ENCODE data around the gene ZBTB21.

ZBTB21 gene

GRCh38 chr21:41985662-41986416 lies 24.3 kb downstream of the ZBTB21 start:
- no peak for DNase-seq

- no peak for DNase-seq
These were observed 26.9 kb downstream of the ZBTB21 start for GRCh38 chr21:41983229-41983628.

GRCh38 chr21:41980561-41980960 lies 29.6 kb downstream of the ZBTB21 start:
- no peak for DNase-seq

- DNase-seq, result no peak
These were observed 30.3 kb downstream of the ZBTB21 start for GRCh38 chr21:41979751-41980369.

- DNase-seq, result no peak
These were observed 30.8 kb downstream of the ZBTB21 start for GRCh38 chr21:41979335-41979734.

- DNase-seq, result no peak
These were observed 32.9 kb downstream of the ZBTB21 start for GRCh38 chr21:41977034-41977950.

GRCh38 chr21:41976611-41977010 lies 33.5 kb downstream of the ZBTB21 start:
- DNase-seq, result no peak

- DNase-seq, result no peak
These were observed 34.5 kb downstream of the ZBTB21 start for GRCh38 chr21:41975391-41976272.

GRCh38 chr21:41974752-41975053 lies 35.5 kb downstream of the ZBTB21 start:
- DNase-seq, result no peak

GRCh38 chr21:41973861-41974751 lies 36.1 kb downstream of the ZBTB21 start:
- DNase-seq, result no peak

GRCh38 chr21:41973427-41973831 lies 36.7 kb downstream of the ZBTB21 start:
- DNase-seq, result no peak

GRCh38 chr21:41972511-41973205 lies 37.5 kb downstream of the ZBTB21 start:
- DNase-seq, result no peak

- DNase-seq, result no peak
These were observed 38.3 kb downstream of the ZBTB21 start for GRCh38 chr21:41971891-41972290.

GRCh38 chr21:41970751-41971653 lies 39.2 kb downstream of the ZBTB21 start:
- no peak for DNase-seq

- DNase-seq, result no peak
These were observed 40.1 kb downstream of the ZBTB21 start for GRCh38 chr21:41970106-41970391.

GRCh38 chr21:41967708-41968107 lies 42.5 kb downstream of the ZBTB21 start:
- DNase-seq, result no peak

GRCh38 chr21:41966872-41967621 lies 43.1 kb downstream of the ZBTB21 start:
- no peak for DNase-seq

GRCh38 chr21:41966041-41966833 lies 43.9 kb downstream of the ZBTB21 start:
- DNase-seq, result no peak
